K562 (cell line): Measurements from ENCODE around the gene SERPINH1. TPM values are rescaled to one million over a fixed set of nuclear protein-coding genes. Genes with fewer than 3 reads are reported as not detected.

ENCODE experiments used
- ATAC-seq: fragments of 200-7000 bp; cut with Tn5 transposase; 3 replicates; pipeline ENCODE4 v1.9.1; 2020; ENCODE audit warnings: moderate library complexity
- BruUV-seq: library from RNA; stranded (reverse); fragments of 400-500 nt; replicated peaks from 2 replicates; lab custom pipeline; 2021; lab: Mats Ljungman, UMichigan
- CTCF ChIA-PET: fragments of 300-600 bp; formaldehyde crosslinking; extraction: SDS; loops from one replicate; lab custom pipeline; 2021; ENCODE audit warnings: low intra/inter-chr PET ratio; lab: Yijun Ruan, JAX
- POLR2A ChIA-PET: fragments of 300-600, 350-650 bp; sonication (Branson Sonifier 250); formaldehyde crosslinking; extraction: SDS; loops from one replicate; lab custom pipeline; 2021; ENCODE audit warnings: antibody characterized with exemption, inconsistent platforms; lab: Yijun Ruan, JAX
- DNase-seq, 4 experiments: peaks; one replicate each; pipeline versions ENCODE4 v3.0.0 to v3.0.0-alpha.2; 2011 to 2018; ENCODE audit warnings: low spot score in 3 of 4, mixed read lengths in 3 of 4; ENCODE audit errors: extremely low read depth in 1 of 4
- FAIRE-seq: peaks from 2 replicates; lab custom pipeline; 2011; peaks lifted over from hg19 to GRCh38; lab: Jason Lieb, UNC
- H2AFZ ChIP-seq: 2 replicates; pipeline ENCODE4 v1.6.0; 2011; ENCODE audit warnings: low read depth, low read length, control low read depth, inconsistent platforms
- H3K27ac ChIP-seq: fragments of 200-600 bp; 3 replicates; pipeline ENCODE4 v1.8.0; 2011; ENCODE audit warnings: low read depth, mild to moderate bottlenecking, control low read depth, inconsistent platforms, low read length, moderate library complexity, mixed read lengths; ENCODE audit errors: extremely low read depth
- H3K27me3 ChIP-seq, 2 experiments: fragments of 300-600 bp in 1 of 2; 2 replicates in 1 of 2; 3 replicates in 1 of 2; pipeline versions ENCODE4 v1.6.0 to v1.8.0; 2011; ENCODE audit warnings: inconsistent platforms in 2 of 2, low read length in 2 of 2, mild to moderate bottlenecking in 1 of 2, mixed read lengths in 1 of 2, moderate library complexity in 1 of 2; ENCODE audit not compliant: control insufficient read depth in 2 of 2, insufficient read depth in 2 of 2
- H3K36me3 ChIP-seq: fragments of 300-600 bp; 3 replicates; pipeline ENCODE4 v1.8.0; 2011; ENCODE audit warnings: mild to moderate bottlenecking, low read length, inconsistent platforms; ENCODE audit not compliant: control insufficient read depth, insufficient read depth
- H3K4me1 ChIP-seq, 2 experiments: fragments of 200-600 bp in 1 of 2; replicated peaks in 1 of 2; 2 replicates in 1 of 2; 3 replicates in 1 of 2; pipeline versions ENCODE4 v1.5.1 to v1.8.0; 2011; ENCODE audit warnings: inconsistent platforms in 2 of 2, low read length in 2 of 2, mild to moderate bottlenecking in 1 of 2, mixed read lengths in 1 of 2, moderate library complexity in 1 of 2; ENCODE audit not compliant: control insufficient read depth in 2 of 2, insufficient read depth in 2 of 2
- H3K4me2 ChIP-seq: 2 replicates; pipeline ENCODE4 v1.6.1; 2011; ENCODE audit warnings: low read length, control low read depth, inconsistent platforms, mixed read lengths; ENCODE audit not compliant: insufficient read depth
- H3K4me3 ChIP-seq: fragments of 200-600 bp; sonication (generic), shearing (Covaris generic); 2 replicates; pipeline ENCODE4 v1.5.1; 2016; ENCODE audit warnings: control low read depth, inconsistent platforms
- H3K79me2 ChIP-seq: fragments of 200-600 bp; 3 replicates; pipeline ENCODE4 v1.8.0; 2011; ENCODE audit warnings: low read length, inconsistent platforms; ENCODE audit not compliant: control insufficient read depth, insufficient read depth
- H3K9ac ChIP-seq, 2 experiments: 2 replicates each; pipeline versions ENCODE4 v1.6.0 to v1.6.1; 2011; ENCODE audit warnings: low read depth in 2 of 2, low read length in 2 of 2, control low read depth in 1 of 2, inconsistent platforms in 1 of 2, mild to moderate bottlenecking in 1 of 2, mixed read lengths in 1 of 2; ENCODE audit not compliant: insufficient read depth in 1 of 2
- H3K9me1 ChIP-seq: one replicate; pipeline ENCODE4 v1.6.0; 2011; ENCODE audit warnings: inconsistent platforms, mild to moderate bottlenecking, low read length, moderate library complexity; ENCODE audit not compliant: control insufficient read depth, insufficient read depth
- H3K9me3 ChIP-seq: replicated peaks from 2 replicates; pipeline ENCODE4 v1.5.1; 2011; ENCODE audit warnings: low read depth, low read length, inconsistent platforms; ENCODE audit not compliant: control insufficient read depth, insufficient read depth
- H4K20me1 ChIP-seq: replicated peaks from 2 replicates; pipeline ENCODE4 v1.6.1; 2011; ENCODE audit warnings: low read length, inconsistent platforms, mixed read lengths; ENCODE audit not compliant: control insufficient read depth, insufficient read depth
- DMBX1 ChIP-seq: fragments of 250-450 bp; sonication (Bioruptor Pico); IDR thresholded peaks from 2 replicates; pipeline ENCODE4 v1.8.0; 2022; ENCODE audit warnings: inconsistent platforms, mild to moderate bottlenecking, moderate library complexity, borderline replicate concordance
- FUS ChIP-seq: fragments of 200-400 bp; formaldehyde crosslinking; optimal IDR thresholded peaks from 2 replicates; pipeline ENCODE3; 2017; ENCODE audit warnings: low read depth, low read length
- RAD21 ChIP-seq, 2 experiments: fragments of 250-450 bp in 1 of 2; fragments of 450-650 bp in 1 of 2; sonication (Bioruptor Pico) in 1 of 2; formaldehyde crosslinking in 1 of 2; IDR thresholded peaks in 1 of 2; conservative IDR thresholded peaks in 1 of 2; 2 replicates each; pipeline versions ENCODE4 v1.4.0 to v1.8.0; 2020 to 2022; ENCODE audit warnings: mild to moderate bottlenecking in 2 of 2, moderate library complexity in 1 of 2
- TEAD4 ChIP-seq, 2 experiments: sonication (generic) in 1 of 2; formaldehyde crosslinking in 1 of 2; IDR thresholded peaks; 2 replicates each; pipeline versions ENCODE4 v1.6.1 to v1.8.0; 2012 to 2022; ENCODE audit warnings: borderline replicate concordance in 1 of 2, inconsistent platforms in 1 of 2, low read length in 1 of 2, mild to moderate bottlenecking in 1 of 2, missing genetic modification reagents in 1 of 2
- WGBS: fragments of 100-300 bp; shearing (Covaris generic); methylation state at CpG from one replicate; pipeline ENCODE4 v1.1.6; 2016; ENCODE audit warnings: low coverage, mixed read lengths; ENCODE audit not compliant: insufficient coverage; ENCODE audit errors: missing lambda C conversion rate; 5-methylcytosine and 5-hydroxymethylcytosine counted together
- in situ Hi-C: fragments of 300-500 bp; cut with MboI; formaldehyde crosslinking; loops from 4 replicates; pipeline ENCODE4 v1.15.0; 2018; ENCODE audit warnings: inconsistent platforms, mixed read lengths
- intact Hi-C: fragments of 100-400 bp; cut with micrococcal nuclease; formaldehyde crosslinking; loops from 2 replicates; pipeline ENCODE4 v1.14.2; 2022
- polyA plus RNA-seq, 8 experiments: library from polyadenylated mRNA; depleted of rRNA in 4 of 8; stranded (reverse) in 5 of 8; unstranded in 3 of 8; fragments of >200 nt; fragmentation: Nextera tagmentation in 2 of 8; fragmentation: Illumina TruSeq in 1 of 8; extraction: Ambion mirVana in 2 of 8; extraction: Trizol in 1 of 8; gene quantifications; 2 replicates each; pipeline versions ENCODE4 v1.2.1 to v1.2.3, GENCODE V29; 2011 to 2014; ENCODE audit warnings: inconsistent platforms in 1 of 8, missing spikeins in 1 of 8
- total RNA-seq, 7 experiments: library from RNA; depleted of rRNA in 6 of 7; stranded (reverse); fragments of >200 nt in 6 of 7; fragmentation: Illumina TruSeq in 2 of 7; extraction: Trizol in 2 of 7; gene quantifications; 2 replicates each; pipeline versions ENCODE4 v1.2.1 to v1.2.3, GENCODE V29; 2011 to 2021; ENCODE audit warnings: low replicate concordance in 1 of 7
- TF ChIP-seq, protein P1 (sequence below), 3 experiments: IDR thresholded peaks in 2 of 3; conservative IDR thresholded peaks in 1 of 3; 2 replicates each; pipeline ENCODE4 v1.5.1; 2011 to 2012; ENCODE audit warnings: low read length in 3 of 3, mild to moderate bottlenecking in 3 of 3, control low read depth in 2 of 3, improper control_type of control experiment in 1 of 3, inconsistent platforms in 1 of 3, low read depth in 1 of 3, mixed read lengths in 1 of 3, moderate library complexity in 1 of 3; ENCODE audit not compliant: insufficient read depth in 2 of 3

SERPINH1 gene
- total and polyA plus RNA-seq, 9 of the 15 experiments (the other 6 are each of a cell fraction or from before 2014, with no cell fraction given): 2.8 to 106 (median 67.9) TPM

GRCh38 chr11:75574698-75575602, 12.9 kb downstream of the SERPINH1 start (continued):
- TF ChIP-seq DMBX1 (CRISPR knock-in tag) (no peak), RAD21 (CRISPR knock-in tag; conservative IDR thresholded peaks at IDR 0.05 in 1 of 2, IDR thresholded peaks at IDR 0.05 in 1 of 2) (peak in 1 of 2 experiments; percentile 68; a peak in 2 of 4 replicates)
- TF ChIP-seq, protein P1, sequence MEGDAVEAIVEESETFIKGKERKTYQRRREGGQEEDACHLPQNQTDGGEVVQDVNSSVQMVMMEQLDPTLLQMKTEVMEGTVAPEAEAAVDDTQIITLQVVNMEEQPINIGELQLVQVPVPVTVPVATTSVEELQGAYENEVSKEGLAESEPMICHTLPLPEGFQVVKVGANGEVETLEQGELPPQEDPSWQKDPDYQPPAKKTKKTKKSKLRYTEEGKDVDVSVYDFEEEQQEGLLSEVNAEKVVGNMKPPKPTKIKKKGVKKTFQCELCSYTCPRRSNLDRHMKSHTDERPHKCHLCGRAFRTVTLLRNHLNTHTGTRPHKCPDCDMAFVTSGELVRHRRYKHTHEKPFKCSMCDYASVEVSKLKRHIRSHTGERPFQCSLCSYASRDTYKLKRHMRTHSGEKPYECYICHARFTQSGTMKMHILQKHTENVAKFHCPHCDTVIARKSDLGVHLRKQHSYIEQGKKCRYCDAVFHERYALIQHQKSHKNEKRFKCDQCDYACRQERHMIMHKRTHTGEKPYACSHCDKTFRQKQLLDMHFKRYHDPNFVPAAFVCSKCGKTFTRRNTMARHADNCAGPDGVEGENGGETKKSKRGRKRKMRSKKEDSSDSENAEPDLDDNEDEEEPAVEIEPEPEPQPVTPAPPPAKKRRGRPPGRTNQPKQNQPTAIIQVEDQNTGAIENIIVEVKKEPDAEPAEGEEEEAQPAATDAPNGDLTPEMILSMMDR (IDR thresholded peaks at IDR 0.05 in 2 of 3, conservative IDR thresholded peaks at IDR 0.05 in 1 of 3; ENCODE audit: insufficient read depth in 2 of 3, low read depth in 1 of 3, low read length in 3 of 3): peak; percentile 18 to 56 (median 43); a peak in 4 of 6 replicates
- TF ChIP-seq, all 486 proteins: peak for 7

- TF ChIP-seq TEAD4 (IDR thresholded peaks at IDR 0.05; ENCODE audit: low read length) (no peak), TEAD4 (CRISPR knock-in tag; IDR thresholded peaks at IDR 0.05; ENCODE audit: borderline replicate concordance) (peak; percentile 18; the same call in 1 of the 2 replicates), FUS (no peak)
- Histone ChIP-seq H3K9me3 (no peaks in the 10 kb centered on the region), H3K9me1 (no peaks in the 10 kb centered on the region), H3K79me2 (no peaks in the 10 kb centered on the region), H4K20me1 (no peaks in the 10 kb centered on the region), H3K27ac (no peak overlapping the region), H2AFZ (no peak overlapping the region), H3K4me3 (no peak overlapping the region), H3K4me2 (no peak overlapping the region), H3K27me3 (no peaks in the 10 kb centered on the region), H3K4me1 (peaks cover 10 to 12% of the 10 kb centered on the region in 2 experiments; a peak in 4 of 5 replicates), H3K9ac (peak overlapping the region in 1 of 2 experiments; percentile 20; a peak in 1 of 4 replicates), H3K36me3 (peaks cover 23% of the 10 kb centered on the region; the same call in 2 of the 3 replicates)
- ChIA-PET POLR2A (interaction anchor here (0.6 to 8.8 kb wide), 5 partner anchors 14 to 94 kb away, joined by 3 to 115 read pairs (median 6); partner anchors contain the start of gene SERPINH1), CTCF (no interaction called here)
- WGBS: 72% methylated on average over 3 of the region's 6 CpGs
- no peak for ATAC-seq
- BruUV-seq: no TSS peak
- FAIRE-seq: no peak
- intact Hi-C loops (no loop called here), in situ Hi-C loops (no loop called here)
- DNase-seq: no peak
Observed at GRCh38 chr11:75576017-75576416, 14.0 kb downstream of the SERPINH1 start.
